ENCODE data around the gene KHSRP. TPM values are rescaled to one million over a fixed set of nuclear protein-coding genes. Genes with fewer than 3 reads are reported as not detected.

KHSRP gene
- total and polyA plus RNA-seq, 11 donors, result 53.9 to 122 (median 89.3) TPM

DNA sequence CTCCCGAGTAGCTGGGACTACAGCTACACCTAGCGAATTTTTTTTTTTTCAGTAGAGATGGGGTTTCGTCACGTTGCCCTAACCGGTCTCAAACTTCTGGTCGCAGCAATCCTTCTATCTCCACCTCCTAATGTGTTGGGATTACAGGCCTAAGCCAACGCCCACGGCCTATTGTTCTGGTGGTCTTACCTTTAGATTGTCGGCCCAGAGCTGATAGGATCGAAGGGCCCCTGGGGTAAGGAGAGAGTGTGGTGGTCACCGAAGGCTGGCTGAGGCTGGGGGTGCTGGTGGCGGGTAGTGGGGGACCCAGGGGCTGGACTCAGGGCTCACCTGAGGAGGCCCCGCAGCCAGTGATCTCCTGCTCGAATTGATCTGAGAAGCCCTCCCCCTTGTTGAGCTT, 46.5 kb upstream of the KHSRP start:
- peaks cover 10 to 29% (median 14%) of the 10 kb centered on the region in 9 donors for H3K27me3 ChIP-seq
- intact Hi-C loops (cut with DNase I), result no loop called here
- 75 to 87% (median 82%) methylated on average over 14 of the region's 14 CpGs for WGBS, 4 donors

DNA sequence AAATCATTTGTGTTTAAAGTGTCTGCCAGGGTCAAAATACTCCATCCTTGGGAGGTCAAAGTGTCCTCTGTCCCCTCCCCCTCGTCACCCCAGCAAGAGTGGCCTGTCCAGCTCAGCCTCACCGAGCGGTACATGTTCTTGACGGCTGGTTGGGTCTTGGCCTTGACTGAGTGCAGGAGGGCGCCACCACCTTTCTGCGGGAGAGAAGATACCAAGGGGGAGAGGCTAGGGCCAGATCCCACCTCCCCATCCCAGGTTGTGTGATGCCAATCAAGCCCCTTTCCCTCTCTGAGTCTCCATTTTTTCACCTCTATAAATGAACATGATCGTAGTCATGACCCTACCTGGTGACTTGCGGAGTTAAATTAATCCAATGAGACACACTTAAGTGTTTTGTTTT, 45.6 kb upstream of the KHSRP start:
- ATAC-seq, result no peak
- H3K9me3 ChIP-seq, result no peaks in the 10 kb centered on the region
- H3K27ac ChIP-seq, result no peak overlapping the region
- H3K27me3 ChIP-seq, result peaks cover under 1 to 21% (median 5%) of the 10 kb centered on the region in 9 donors
- no peak overlapping the region for H3K4me3 ChIP-seq
- peaks cover 0 to 10% (median 0%) of the 10 kb centered on the region in 9 donors for H3K36me3 ChIP-seq
- WGBS, 4 donors, result 63 to 71% (median 67%) methylated on average over 8 of the region's 8 CpGs
- H3K4me1 ChIP-seq, result no peaks in the 10 kb centered on the region
- no peak for DNase-seq
- TF ChIP-seq POLR2A (IDR thresholded peaks at IDR 0.05), result no peak
- TF ChIP-seq, protein P1, sequence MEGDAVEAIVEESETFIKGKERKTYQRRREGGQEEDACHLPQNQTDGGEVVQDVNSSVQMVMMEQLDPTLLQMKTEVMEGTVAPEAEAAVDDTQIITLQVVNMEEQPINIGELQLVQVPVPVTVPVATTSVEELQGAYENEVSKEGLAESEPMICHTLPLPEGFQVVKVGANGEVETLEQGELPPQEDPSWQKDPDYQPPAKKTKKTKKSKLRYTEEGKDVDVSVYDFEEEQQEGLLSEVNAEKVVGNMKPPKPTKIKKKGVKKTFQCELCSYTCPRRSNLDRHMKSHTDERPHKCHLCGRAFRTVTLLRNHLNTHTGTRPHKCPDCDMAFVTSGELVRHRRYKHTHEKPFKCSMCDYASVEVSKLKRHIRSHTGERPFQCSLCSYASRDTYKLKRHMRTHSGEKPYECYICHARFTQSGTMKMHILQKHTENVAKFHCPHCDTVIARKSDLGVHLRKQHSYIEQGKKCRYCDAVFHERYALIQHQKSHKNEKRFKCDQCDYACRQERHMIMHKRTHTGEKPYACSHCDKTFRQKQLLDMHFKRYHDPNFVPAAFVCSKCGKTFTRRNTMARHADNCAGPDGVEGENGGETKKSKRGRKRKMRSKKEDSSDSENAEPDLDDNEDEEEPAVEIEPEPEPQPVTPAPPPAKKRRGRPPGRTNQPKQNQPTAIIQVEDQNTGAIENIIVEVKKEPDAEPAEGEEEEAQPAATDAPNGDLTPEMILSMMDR (IDR thresholded peaks at IDR 0.05), result no peak
- intact Hi-C loops (cut with DNase I), result no loop called here

More for the DNA sequence above, 46.5 kb upstream of the KHSRP start:
- Histone ChIP-seq H3K4me3 (no peak overlapping the region), H3K36me3 (peaks cover 0 to 16% (median 0%) of the 10 kb centered on the region in 9 donors), H3K27ac (no peak overlapping the region), H3K9me3 (no peaks in the 10 kb centered on the region), H3K4me1 (peaks cover 0 to 8% (median 0%) of the 10 kb centered on the region in 12 donors)
- TF ChIP-seq, protein P1 (IDR thresholded peaks at IDR 0.05), result no peak
- TF ChIP-seq POLR2A (IDR thresholded peaks at IDR 0.05), result no peak
- ATAC-seq (no peak), DNase-seq (no peak)

DNA sequence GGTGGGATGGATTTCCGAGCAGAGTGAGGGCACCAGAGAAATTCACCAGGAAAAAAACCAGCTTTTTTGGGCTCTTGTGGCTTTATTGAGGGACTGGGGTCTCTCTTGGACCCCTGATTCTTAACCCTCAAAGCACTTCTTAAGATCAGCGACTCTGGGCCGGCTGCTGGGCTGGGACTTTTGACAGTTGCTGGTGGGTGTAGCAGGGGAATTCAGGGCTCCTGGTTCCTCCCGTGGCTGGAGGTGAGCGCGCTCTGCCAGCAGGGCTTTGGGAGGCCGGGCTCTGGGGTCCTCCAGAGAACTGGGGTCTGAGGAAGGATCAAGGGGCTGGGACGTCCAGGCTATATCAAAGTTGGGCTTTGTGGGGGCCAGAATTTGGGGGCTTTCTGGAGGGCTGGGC, 42.8 kb upstream of the KHSRP start:
- 57 to 71% (median 70%) methylated on average over 8 of the region's 8 CpGs for WGBS, 4 donors
- DNase-seq, result no peak
- intact Hi-C loops (cut with DNase I), result no loop called here

DNA sequence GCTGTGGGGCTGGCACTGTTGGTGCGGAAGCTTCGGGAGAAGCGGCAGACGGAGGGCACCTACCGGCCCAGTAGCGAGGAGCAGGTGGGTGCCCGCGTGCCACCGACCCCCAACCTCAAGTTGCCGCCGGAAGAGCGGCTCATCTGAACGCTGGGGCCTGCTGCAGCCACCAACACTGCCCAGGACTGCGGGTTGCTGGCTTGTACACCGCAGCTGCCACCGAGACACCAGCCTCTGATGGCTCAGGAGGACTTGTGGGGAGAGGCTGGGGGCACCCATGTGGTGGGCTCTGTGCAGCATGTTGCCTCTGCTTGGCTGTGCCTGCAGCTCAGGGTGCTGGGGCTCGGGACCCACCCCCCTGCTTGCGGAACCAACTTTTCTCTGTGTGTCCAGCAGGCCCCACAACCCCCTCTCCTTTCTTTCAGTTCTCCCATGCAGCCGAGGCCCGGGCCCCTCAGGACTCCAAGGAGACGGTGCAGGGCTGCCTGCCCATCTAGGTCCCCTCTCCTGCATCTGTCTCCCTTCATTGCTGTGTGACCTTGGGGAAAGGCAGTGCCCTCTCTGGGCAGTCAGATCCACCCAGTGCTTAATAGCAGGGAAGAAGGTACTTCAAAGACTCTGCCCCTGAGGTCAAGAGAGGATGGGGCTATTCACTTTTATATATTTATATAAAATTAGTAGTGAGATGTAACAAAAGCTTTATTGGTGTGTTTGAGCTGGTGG, 42.1 kb upstream of the KHSRP start:
- no peak for ATAC-seq
- Histone ChIP-seq H3K4me1 (peaks cover 0 to 6% (median 0%) of the 10 kb centered on the region in 12 donors), H3K27ac (no peak overlapping the region), H3K36me3 (no peaks in the 10 kb centered on the region), H3K27me3 (peaks cover 12 to 35% (median 20%) of the 10 kb centered on the region in 9 donors), H3K9me3 (no peaks in the 10 kb centered on the region), H3K4me3 (no peak overlapping the region)
- TF ChIP-seq POLR2A (IDR thresholded peaks at IDR 0.05), result no peak
- TF ChIP-seq, protein P1 (IDR thresholded peaks at IDR 0.05), result no peak
- intact Hi-C loops (cut with DNase I), result no loop called here
- WGBS, 4 donors, result 85 to 88% (median 87%) methylated on average over 15 to 21 of the region's 21 CpGs
- DNase-seq, result no peak

More for the DNA sequence above, 42.8 kb upstream of the KHSRP start:
- H3K27me3 ChIP-seq, result peaks cover 12 to 36% (median 20%) of the 10 kb centered on the region in 9 donors
- H3K4me3 ChIP-seq, result no peak overlapping the region
- no peaks in the 10 kb centered on the region for H3K36me3 ChIP-seq
- TF ChIP-seq, protein P1 (IDR thresholded peaks at IDR 0.05), result no peak
- TF ChIP-seq POLR2A (IDR thresholded peaks at IDR 0.05), result no peak
- no peak overlapping the region for H3K27ac ChIP-seq
- H3K4me1 ChIP-seq, result peaks cover 0 to 6% (median 0%) of the 10 kb centered on the region in 12 donors
- H3K9me3 ChIP-seq, result no peaks in the 10 kb centered on the region
- ATAC-seq, result no peak
